Measurements from ENCODE around the gene FAM89B. TPM values are rescaled to one million over a fixed set of nuclear protein-coding genes. Genes with fewer than 3 reads are reported as not detected.

The FAM89B gene
- polyA plus RNA-seq, 1 donor from 2014 or later: 75.1 TPM

GRCh38 chr11:65569973-65570918 is 2.1 kb upstream of the FAM89B start, which contains the start of gene ZNRD2:
ZNRD2 (plus strand) TSS chr11:65570477; CDS start chr11:65570492, 15 bp downstream.
- H3K9ac ChIP-seq (ENCODE audit: low read length): peak within 1 kb of the TSS; percentile 91
- peak within 1 kb of the TSS; percentile 95 for H3K27ac ChIP-seq (ENCODE audit: low read length)
- H3K79me2 ChIP-seq (replicated peaks; ENCODE audit: insufficient read depth, low read length): peaks cover 50% of the 10 kb centered on the region

More at GRCh38 chr11:65569973-65570918, 2.1 kb upstream of the FAM89B start, which contains the start of gene ZNRD2:
- Histone ChIP-seq H3K27me3 (ENCODE audit: insufficient read depth, low read depth, low read length) (peaks cover 4% of the 10 kb centered on the region), H3F3A (ENCODE audit: insufficient read depth, low read length, poor library complexity, severe bottlenecking) (peaks cover 9% of the 10 kb centered on the region), H3K36me3 (ENCODE audit: insufficient read depth, low read length) (no peaks in the 10 kb centered on the region), H2AFZ (ENCODE audit: low read depth, low read length) (peak within 1 kb of the TSS; percentile 41), H3K4me3 (ENCODE audit: low read length) (peak within 1 kb of the TSS; percentile 82), H3K9me2 (ENCODE audit: insufficient read depth, low read length) (no peaks in the 10 kb centered on the region), H3K9me3 (ENCODE audit: low read length) (no peaks in the 10 kb centered on the region), H4K20me1 (ENCODE audit: insufficient read depth) (peaks cover 15% of the 10 kb centered on the region), H3K4me2 (ENCODE audit: low read length) (peak within 1 kb of the TSS; percentile 99)
- TF ChIP-seq CTCF (IDR thresholded peaks at IDR 0.05; ENCODE audit: poor library complexity, severe bottlenecking) (peak; percentile 90), MXI1 (conservative IDR thresholded peaks at IDR 0.05; ENCODE audit: poor library complexity, severe bottlenecking) (peak; percentile 96), REST (IDR thresholded peaks at IDR 0.05; ENCODE audit: borderline replicate concordance) (peak; percentile 34), RAD21 (conservative IDR thresholded peaks at IDR 0.05) (peak; percentile 55), EZH2 (IDR thresholded peaks at IDR 0.05; ENCODE audit: borderline replicate concordance, insufficient read depth, low read length, poor library complexity, severe bottlenecking) (no peak), SMC3 (conservative IDR thresholded peaks at IDR 0.05; ENCODE audit: poor library complexity) (peak; percentile 67), POLR2AphosphoS5 (IDR thresholded peaks at IDR 0.05) (peak; percentile 95), TAF1 (IDR thresholded peaks at IDR 0.05; ENCODE audit: low read depth) (no peak), EP300 (conservative IDR thresholded peaks at IDR 0.05; ENCODE audit: poor library complexity, severe bottlenecking) (peak; percentile 80)

Data from neural cell (in vitro differentiated cells).